ENCODE measurements around the gene ZNF827.

ZNF827 gene

GRCh38 chr4:145934434-145935047, 4.1 kb downstream of the ZNF827 start:
- no peak for DNase-seq

- DNase-seq, result no peak
These were observed 5.5 kb downstream of the ZNF827 start for GRCh38 chr4:145933134-145933533.

GRCh38 chr4:145931403-145931802, 7.2 kb downstream of the ZNF827 start:
- no peak for DNase-seq

GRCh38 chr4:145930592-145930991, 8.0 kb downstream of the ZNF827 start:
- no peak for DNase-seq

DNA sequence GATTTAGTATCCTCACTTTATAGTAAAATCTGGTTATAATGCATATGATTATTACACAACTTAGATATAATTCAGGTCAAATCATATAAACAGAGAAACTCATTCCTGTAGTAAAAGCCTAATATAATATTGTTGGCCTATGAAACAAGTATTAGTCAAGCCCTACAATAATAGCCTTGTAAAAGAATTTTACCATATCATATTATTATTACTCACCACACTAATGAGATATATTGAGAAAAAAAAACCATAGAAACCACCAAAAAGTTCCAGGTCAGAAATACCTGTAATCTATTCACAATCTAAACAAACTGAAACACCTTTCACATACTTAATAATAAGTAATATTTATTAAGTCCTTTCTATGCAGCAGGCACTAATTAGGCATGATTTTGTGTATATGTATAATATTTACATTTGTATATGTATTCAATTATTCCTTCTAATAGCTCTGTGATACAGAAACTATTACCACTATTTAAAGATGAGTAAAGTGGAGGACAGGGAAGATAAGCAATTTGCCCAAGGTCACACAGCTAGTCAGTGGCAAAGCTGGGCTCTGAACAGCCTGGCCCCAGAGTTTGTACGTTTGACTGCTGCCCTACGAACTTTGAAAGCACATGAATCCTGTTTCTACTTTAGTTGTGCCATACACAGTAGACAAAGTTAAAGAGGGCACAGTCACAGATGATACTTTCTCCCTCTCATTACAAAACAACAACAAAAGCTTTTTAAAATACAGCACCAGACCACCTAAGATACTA, 9.0 kb downstream of the ZNF827 start:
- DNase-seq, result no peak

- no peak for DNase-seq
These were observed 9.9 kb downstream of the ZNF827 start for GRCh38 chr4:145928748-145929147.

- DNase-seq, result no peak
These were observed 11.6 kb downstream of the ZNF827 start for GRCh38 chr4:145927030-145927429.

GRCh38 chr4:145921231-145921630, 17.4 kb downstream of the ZNF827 start:
- DNase-seq, result no peak

DNA sequence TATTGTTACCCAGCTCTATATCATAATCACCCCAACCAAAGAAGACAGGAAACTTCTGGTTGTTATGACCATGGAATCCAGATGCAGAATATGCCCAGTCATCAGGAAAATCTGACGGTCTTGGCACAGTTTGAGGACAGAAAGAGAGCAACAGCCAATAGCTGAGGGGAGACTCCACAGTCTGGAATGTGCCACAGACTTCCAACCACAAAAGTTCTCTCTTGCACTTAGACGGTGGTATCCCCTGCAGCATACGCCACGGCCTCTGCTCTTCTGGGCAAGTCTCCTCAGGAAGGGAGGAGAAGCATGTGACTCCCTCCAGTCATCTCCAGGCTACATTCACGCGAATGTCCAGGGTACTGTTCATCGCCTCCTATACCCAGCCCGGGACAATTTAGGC, 18.4 kb downstream of the ZNF827 start:
- peak; percentile 75 for DNase-seq

DNA sequence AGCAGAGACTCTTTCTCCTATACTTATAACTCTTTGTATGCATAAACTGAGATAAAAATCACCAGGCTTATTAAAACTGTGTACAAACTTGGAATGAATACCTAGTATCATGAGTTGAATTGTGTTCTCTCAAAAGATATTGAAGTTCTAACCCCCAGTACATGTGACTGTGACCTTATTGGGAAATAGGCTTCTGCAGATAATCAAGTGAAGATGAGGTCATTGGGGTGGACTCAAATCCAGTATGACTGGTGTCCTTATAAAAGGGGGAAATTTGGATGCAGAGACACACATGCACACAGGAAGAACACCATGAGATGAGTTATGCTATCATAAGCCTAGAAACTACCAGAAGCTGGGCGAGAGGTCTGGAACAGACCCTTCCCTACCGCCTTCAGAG, 26.2 kb downstream of the ZNF827 start:
- no peak for DNase-seq

GRCh38 chr4:145909773-145910172, 28.9 kb downstream of the ZNF827 start:
- no peak for DNase-seq

DNA sequence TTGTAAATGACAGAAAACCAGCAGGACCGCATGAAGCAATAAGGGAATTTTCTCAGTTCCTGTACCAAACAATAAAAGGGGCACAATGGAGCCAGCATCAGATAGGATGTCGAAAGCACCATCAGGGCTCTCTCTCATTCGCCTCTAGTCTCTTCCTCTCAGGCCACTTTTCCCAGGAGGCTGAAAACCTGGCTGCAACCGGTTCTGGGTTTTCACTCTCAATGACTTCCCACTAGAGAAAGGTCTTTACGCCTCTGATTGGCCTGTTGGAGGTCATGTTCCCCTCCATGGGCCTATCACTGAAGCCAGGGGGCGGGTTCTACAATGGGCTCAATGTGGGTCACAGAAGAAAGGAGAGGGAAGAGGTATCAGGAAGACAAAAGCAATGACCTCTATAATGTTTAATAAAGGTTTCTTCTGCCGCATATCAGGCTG, 29.3 kb downstream of the ZNF827 start:
- DNase-seq, result peak; percentile 52

DNA sequence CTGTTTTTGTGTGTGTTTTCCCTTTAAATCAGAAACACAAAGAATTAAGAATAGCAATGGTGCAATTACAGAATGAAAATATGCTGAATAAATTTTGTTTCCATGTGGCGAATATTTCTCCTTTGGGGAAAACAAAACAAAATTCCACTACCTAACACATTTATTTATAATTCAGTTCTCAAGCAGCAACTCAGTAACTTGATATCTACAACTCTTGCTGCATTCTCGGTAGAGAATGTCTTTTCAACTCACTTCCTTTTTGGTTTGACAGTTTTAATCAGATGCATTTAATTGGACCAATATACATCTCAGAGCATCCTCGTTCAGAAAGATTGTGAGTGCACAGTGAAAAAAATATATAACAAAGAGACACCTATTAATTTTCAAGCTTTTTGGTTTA, 30.8 kb downstream of the ZNF827 start:
- no peak for DNase-seq

DNA sequence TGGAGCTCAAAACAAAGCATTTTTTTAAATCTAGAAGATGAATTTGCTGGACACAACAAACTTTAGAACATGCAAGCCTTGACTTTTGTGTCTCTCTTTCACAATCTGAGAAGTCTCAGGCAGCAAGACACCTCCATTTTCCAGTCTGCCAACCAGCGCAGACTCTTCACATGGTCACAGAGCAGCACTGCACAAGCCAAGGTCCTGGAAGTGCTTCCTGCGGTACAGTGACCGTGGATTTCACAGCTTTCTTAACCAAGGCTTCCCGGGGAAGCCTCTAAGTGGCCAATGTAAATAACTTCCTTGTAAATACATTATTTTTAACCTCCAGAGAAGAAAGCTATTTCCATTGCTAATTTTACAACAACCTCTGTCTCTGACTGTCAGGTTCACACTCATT, 31.2 kb downstream of the ZNF827 start:
- DNase-seq, result no peak

DNA sequence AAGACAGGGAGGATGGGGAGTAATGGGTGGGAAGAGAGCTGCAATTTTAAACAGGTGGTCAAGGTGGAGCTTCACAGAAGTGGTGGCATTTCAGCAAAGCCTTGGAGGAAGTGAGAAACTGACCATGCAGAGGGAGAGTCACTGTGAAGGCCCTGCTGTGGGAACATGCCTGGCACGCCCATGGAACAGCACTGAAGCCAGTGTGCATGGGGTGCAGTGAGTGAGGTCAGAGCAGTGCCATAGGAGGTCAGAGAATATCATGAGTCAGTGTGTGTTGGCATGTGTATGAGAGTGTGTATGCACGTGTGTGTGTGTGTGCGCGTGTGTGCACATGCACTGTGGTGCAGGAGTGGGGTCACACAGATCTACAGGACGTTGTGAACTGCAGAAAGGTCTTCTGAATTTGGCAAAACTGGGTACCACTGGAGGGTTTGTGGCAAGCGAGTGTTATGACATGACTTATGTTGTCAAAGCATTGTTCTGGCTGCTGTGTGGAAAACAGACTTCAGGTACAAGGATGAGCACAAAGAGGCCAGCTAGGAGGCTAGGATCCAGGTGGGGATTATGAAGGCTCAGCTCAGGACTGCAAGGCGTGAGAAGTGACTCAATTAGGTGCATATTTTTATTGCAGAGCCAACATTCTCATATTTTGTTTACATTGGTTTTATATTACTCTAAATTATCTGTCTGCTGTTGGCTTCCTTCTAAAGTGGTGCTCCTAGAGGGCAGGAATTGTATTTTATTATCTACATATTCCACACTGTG, 34.0 kb downstream of the ZNF827 start:
- DNase-seq, result no peak

GRCh38 chr4:145902522-145902921, 36.1 kb downstream of the ZNF827 start:
- no peak for DNase-seq

DNA sequence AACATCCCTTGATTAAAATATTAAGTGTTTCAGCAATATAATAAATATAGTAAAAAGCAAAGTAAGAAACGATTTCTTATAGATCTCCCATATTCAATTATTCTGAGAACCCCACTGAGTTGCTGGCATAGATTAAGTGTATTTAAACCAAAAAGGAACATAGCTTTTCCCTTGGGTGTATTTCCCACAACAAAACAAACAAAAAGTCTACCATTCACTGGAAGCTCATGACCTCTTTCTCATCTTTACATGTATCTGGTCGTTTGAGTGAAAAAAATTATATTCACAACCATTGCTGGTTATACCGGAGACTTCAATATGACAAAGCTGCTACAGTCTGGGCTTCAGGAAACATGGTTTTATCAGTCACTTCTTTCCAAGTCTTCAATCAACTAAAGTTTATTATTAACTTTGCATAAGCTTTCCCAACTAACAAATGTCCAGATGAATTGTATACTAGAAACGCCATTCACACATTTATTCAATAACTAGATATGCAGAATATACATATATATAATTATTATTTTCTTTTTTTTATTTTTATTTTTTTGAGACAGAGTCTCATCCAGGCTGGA, 38.6 kb downstream of the ZNF827 start:
- DNase-seq, result no peak

- no peak for DNase-seq
These were observed 39.6 kb downstream of the ZNF827 start for GRCh38 chr4:145898926-145899531.

GRCh38 chr4:145898466-145898865, 40.2 kb downstream of the ZNF827 start:
- DNase-seq, result no peak

- no peak for DNase-seq
These were observed 43.6 kb downstream of the ZNF827 start for GRCh38 chr4:145895056-145895455.

GRCh38 chr4:145891958-145892357, 46.7 kb downstream of the ZNF827 start:
- no peak for DNase-seq

GRCh38 chr4:145890689-145891088, 47.9 kb downstream of the ZNF827 start:
- no peak for DNase-seq

DNA sequence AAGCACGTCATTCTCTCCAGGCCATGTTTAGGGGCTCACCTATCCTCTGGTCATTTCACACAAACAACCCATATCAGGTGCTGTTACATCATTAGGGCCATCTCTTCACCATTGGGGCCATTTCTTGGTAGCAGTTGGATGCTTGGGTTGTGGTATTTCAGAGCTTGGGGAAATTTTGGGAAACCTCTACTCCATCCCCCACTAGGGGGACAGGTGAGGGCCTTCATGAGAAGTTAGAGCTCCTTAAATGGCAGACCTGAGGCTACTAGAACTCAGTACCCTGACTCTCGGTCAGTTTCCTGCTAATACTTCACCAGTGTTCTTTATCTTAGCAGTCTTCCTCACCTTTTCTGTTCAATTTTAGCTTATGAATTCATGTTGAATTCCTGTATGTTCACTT, 50.2 kb downstream of the ZNF827 start:
- DNase-seq, result no peak
